GM18870 (cell line): ENCODE data around the gene PAPOLB.
"Not testable (repeated sequence)": the region's sequence is repeated elsewhere in the genome, so short reads cannot be mapped to it uniquely, and the experiment has no call there.

Source experiments
- ATAC-seq: cut with Tn5 transposase; IDR thresholded peaks from one replicate; pipeline ENCODE4 v1.9.1; 2021; ENCODE audit warnings: moderate library complexity; ENCODE audit not compliant: unreplicated experiment

The PAPOLB gene

GRCh38 chr7:4861673-4862072 is at the start of gene PAPOLB:
PAPOLB (minus strand) TSS chr7:4862030; CDS start chr7:4861810, 220 bp downstream.
- no peak for ATAC-seq

GRCh38 chr7:4911111-4911828 is 49.4 kb upstream of the PAPOLB start:
- no peak for ATAC-seq

DNA sequence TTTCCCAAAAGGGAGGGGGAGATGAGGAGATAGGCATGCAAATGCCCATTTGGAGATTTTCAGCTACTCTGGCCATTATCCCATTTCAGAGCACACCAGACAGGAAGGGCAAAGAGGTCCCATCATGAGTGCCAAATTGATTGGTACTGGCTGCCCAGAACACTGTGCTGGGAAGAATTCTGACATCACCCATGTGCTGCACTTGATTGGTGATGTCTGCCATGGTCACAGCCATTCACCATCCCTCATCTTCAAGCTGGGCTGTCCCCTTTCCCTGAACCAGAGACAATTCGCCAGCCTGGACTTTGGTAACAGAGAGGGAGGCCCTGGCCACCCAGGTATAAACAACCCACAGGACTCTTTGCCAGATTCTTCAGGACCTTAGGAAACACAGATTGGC is 44.9 kb upstream of the PAPOLB start:
- ATAC-seq: no peak

DNA sequence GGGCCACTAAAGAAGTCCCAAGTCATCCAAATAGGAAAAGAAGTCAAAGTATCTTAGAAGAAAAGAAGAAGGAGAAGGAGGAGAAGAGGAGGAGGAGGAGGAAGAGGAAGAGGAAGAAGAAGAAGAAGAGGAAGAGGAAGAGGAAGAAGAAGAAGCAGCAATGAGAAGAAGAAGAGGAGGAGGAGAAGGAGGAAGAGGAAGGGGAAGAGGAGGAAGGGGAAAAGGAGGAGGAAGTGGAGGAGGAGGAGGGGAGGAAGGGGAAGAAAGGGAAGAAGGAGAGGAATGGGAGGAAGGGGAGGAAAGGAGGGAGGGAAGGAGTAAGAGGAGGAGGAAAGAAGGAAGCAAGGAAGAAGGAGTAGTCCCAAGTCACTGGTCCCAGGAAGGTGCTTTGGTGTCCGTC is 43.3 kb upstream of the PAPOLB start:
- ATAC-seq: no peak

GRCh38 chr7:4904346-4904745 is 42.5 kb upstream of the PAPOLB start:
- ATAC-seq: no peak

DNA sequence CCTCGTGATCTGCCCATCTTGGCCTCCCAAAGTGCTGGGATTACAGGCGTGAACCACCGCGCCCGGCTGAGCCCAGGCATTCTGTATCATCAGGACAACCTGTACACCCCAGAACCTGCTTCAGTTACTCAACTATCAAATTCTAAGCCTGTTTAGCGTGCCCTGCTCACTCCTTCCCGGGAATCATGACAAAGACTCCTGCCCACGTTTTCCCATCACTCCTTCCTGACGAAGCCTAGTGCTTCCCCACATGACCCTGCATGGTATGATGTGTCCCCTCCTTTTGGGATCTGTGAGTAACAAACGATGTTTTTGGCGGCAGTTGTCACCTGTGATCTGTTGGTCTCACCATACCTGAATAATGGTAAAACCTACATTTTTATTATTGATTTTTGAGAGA is 33.9 kb upstream of the PAPOLB start:
- no peak for ATAC-seq

- no peak for ATAC-seq
Measured at GRCh38 chr7:4894482-4894881, 32.7 kb upstream of the PAPOLB start.

GRCh38 chr7:4893929-4894475 is 32.2 kb upstream of the PAPOLB start:
- no peak for ATAC-seq

- not testable (repeated sequence) for ATAC-seq
Measured at GRCh38 chr7:4893188-4893587, 31.4 kb upstream of the PAPOLB start.

DNA sequence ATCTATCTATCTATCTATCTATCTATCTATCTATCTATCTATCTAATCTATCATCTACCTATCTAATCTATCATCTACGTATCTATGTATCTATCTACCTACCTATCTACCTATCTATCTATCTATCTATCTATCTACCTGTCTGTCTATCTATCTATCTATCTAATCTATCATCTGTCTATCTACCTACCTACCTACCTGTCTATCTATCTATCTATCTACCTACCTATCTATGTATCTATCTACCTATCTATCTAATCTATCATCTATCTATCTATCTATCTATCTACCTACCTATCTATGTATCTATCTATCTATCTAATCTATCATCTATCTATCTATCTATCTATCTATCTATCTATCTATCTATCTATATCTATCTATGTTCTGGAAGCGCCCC is 29.7 kb upstream of the PAPOLB start:
- not testable (repeated sequence) for ATAC-seq

GRCh38 chr7:4889682-4890081 is 27.9 kb upstream of the PAPOLB start:
- ATAC-seq: no peak

- ATAC-seq: no peak
Measured at GRCh38 chr7:4888161-4888560, 26.3 kb upstream of the PAPOLB start.

- ATAC-seq: no peak
Measured at GRCh38 chr7:4886671-4887070, 24.8 kb upstream of the PAPOLB start.

DNA sequence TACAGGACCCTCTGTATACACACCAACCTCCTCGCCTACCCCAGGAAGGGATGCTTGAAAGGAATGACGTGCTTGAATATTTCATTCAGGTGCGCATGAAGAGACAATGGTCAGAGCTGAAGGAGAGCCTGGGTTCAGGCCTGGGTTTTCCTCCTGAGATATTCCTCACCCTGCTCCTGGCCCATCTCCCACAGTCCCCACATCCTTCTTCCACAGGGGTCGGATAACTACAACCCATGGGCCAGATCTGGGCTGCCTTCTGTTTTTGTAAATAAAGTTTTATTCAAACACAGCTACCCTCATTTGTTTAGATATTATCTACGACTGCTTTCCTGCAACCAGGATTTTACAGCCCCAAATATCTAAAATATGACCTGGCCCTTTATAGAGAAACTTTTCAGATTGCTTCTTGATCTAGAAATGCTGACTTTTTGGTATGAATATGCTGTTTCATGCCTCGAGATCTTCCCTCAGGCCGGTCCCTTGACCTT is 23.5 kb upstream of the PAPOLB start:
- no peak for ATAC-seq

DNA sequence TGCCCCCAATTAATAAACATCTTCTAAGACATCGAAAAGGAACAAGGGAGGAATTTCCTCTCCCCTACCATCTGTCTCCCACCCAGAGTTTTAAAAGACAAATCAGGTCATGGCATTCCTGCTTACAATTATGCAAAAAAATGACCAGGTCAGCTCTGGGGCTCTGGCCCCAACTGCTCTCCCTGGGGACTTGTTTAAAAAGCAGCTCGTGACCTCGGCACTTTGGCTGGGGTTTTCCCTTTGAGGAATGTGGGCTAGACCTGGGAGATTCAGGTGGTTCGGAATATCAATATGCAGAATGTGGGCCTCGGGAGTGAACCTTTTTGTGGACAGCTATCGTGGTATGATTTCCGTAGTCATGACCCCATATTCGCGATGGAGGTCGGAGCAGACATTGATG is 22.3 kb upstream of the PAPOLB start:
- no peak for ATAC-seq

DNA sequence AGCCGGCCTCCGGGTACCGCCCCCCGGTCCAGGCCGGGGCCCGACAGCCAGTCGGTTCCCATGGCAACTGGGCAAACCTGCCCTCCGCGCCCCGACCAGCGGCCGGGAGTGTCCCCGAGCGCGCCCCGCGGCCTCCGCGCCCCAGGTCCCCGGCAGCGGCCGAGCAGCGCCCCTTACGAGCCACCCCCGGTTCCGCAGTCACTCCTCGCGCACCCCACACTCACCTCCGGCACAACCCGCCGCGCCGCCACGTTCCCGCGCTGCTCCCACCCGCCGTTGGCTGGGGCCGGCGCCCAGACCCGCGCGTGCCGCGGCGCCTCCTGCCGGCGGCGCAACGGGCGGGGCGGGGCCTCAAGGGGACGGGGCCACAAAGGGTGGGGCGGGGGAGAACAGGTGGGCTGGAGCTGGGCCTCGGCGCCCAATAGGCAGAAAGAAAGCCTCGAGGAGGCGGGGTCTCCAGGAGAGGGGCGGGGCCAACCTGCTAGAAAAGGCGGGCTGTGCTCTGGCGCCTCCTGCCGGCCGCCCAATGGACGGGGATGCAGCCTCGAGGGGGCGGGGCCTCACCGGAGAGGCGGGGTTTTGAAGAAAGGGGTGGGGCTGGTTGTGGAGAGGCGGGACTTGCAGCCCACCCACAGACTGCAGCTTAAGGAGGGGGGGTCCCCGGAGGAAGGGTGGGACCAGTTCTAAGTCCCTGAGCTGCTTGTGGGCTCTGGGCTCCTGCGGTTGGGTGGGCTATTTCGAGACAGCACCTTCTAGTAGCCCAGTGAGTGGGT is 21.7 kb upstream of the PAPOLB start, which contains the start of gene RADIL:
Gene RADIL (minus strand): TSS at position 345 of the 773 bp plus-strand sequence. CDS start 5,577 bp downstream, outside the sequence.
- ATAC-seq: no peak

- no peak for ATAC-seq
Measured at GRCh38 chr7:4883033-4883371, 21.2 kb upstream of the PAPOLB start.

DNA sequence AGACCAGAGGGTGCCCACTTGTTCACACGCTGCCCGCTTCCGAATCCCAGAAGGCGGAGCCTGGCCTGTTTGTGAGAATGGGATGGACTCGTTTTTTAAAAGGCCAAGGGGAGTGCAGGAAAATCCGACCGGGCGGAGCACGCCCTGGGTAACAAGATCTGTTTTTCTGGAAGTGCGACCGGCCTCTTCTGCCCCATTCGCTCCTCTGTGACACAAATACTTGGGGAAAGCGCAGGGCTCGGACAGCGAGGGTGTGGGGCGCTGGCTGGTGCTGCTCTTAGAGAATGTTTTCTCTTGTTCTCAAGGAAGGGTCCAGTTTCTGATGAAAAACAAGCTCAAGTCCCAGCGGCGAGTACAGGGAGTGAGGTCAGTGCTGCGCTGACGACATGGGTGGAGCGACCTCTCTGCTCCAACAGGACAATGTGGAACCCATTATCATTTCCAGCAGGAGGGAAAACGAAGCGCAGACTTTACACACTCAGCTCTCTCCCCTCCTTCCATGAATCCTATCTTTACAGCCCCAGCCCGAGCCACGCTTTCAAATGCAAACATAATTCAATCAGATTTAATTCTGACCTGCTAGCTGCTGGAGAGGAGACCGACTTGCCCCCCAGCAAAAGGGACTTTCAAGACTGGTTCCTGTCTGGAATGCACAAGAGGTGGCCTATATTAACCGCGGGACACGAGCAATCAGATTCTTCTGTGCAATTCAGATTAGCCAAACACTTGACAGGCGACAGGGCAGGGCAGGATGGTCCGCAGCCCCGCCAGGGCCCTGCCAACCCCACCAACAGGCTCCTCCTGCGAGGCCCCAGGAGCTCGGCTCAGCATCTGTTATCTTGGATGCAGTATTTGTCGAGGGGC is 20.6 kb upstream of the PAPOLB start:
- no peak for ATAC-seq

GRCh38 chr7:4880218-4880617 is 18.4 kb upstream of the PAPOLB start:
- ATAC-seq: no peak

GRCh38 chr7:4879396-4880081 is 17.7 kb upstream of the PAPOLB start:
- ATAC-seq: no peak
